Adrenal gland (tissue), 12 donors: Measurements from ENCODE around the gene FYB1. TPM values are rescaled to one million over a fixed set of nuclear protein-coding genes. Genes with fewer than 3 reads are reported as not detected.

Experiments
- DNase-seq, 7 donors: peaks; one replicate each; pipeline ENCODE4 v3.0.0-alpha.2; 2019 to 2020
- H3K27ac ChIP-seq, 5 donors: fragments of 200-600 bp; sonication (generic) in 4 of 5; 1 replicate in 3 of 5; 2 replicates in 2 of 5; pipeline versions ENCODE4 v1.5.1 to v1.8.0; 2016 to 2020; ENCODE audit warnings: mild to moderate bottlenecking in 1 of 5
- H3K27me3 ChIP-seq: fragments of 200-600 bp; 2 replicates; pipeline ENCODE4 v1.8.0; 2021
- H3K36me3 ChIP-seq, 2 donors: fragments of 200-600 bp; replicated peaks in 1 of 2; 1 replicate in 1 of 2; 2 replicates in 1 of 2; pipeline versions ENCODE4 v1.5.1 to v1.8.0; 2018 to 2022
- H3K4me1 ChIP-seq, 2 donors: fragments of 200-600 bp; replicated peaks in 1 of 2; 1 replicate in 1 of 2; 2 replicates in 1 of 2; pipeline versions ENCODE4 v1.5.1 to v1.8.0; 2018 to 2021
- H3K4me3 ChIP-seq, 4 donors: fragments of 200-600 bp; sonication (generic) in 3 of 4; one replicate each; pipeline ENCODE4 v1.5.1; 2016 to 2018
- H3K9me3 ChIP-seq, 3 donors: fragments of 200-600 bp; sonication (generic) in 1 of 3; replicated peaks in 1 of 3; 1 replicate in 2 of 3; 2 replicates in 1 of 3; pipeline versions ENCODE4 v1.5.1 to v1.8.0; 2016 to 2021
- CTCF ChIP-seq, 6 experiments: fragments of 450-650 bp in 4 of 6; fragments of 200-600 bp in 2 of 6; sonication (generic) in 1 of 6; IDR thresholded peaks; 1 replicate in 5 of 6; 2 replicates in 1 of 6; pipeline versions ENCODE4 v1.5.1 to v1.8.0; 2016 to 2021; ENCODE audit warnings: antibody characterized with exemption in 6 of 6, mild to moderate bottlenecking in 2 of 6, moderate library complexity in 1 of 6
- POLR2A ChIP-seq, 2 donors: fragments of 450-650 bp; IDR thresholded peaks; one replicate each; pipeline ENCODE4 v1.6.1; 2017; ENCODE audit warnings: antibody characterized with exemption in 2 of 2, mild to moderate bottlenecking in 2 of 2, moderate library complexity in 1 of 2
- WGBS, 4 donors: extraction: QIAGEN DNeasy Blood & Tissue Kit in 2 of 4; methylation state at CpG; one replicate each; pipeline versions ENCODE4 v1.1.5 to v1.1.7; 2013 to 2017; 5-methylcytosine and 5-hydroxymethylcytosine counted together
- intact Hi-C, 2 donors: fragments of 100-400 bp; cut with DNase I; formaldehyde crosslinking; loops; one replicate each; pipeline versions ENCODE4 v1.14.1 to v1.15.0; 2022 to 2023
- polyA plus RNA-seq, 3 donors: library from polyadenylated mRNA; stranded (reverse); fragments of 200-250 nt in 2 of 3; fragments of 350-450 nt in 1 of 3; fragmentation: Illumina TruSeq in 1 of 3; extraction: RNeasy Lipid Tissue Mini Kit (QIAGEN cat#74804) in 1 of 3; gene quantifications; one replicate each; pipeline ENCODE4 v1.2.3, GENCODE V29; 2013 to 2014
- total RNA-seq, 9 donors: library from RNA; depleted of rRNA in 4 of 9; stranded (reverse); fragments of >200 nt in 4 of 9; fragments of 120-200 nt in 1 of 9; fragmentation: NEBNext Ultra II Directional in 1 of 9; extraction: Animal tissue kit (Norgen Biotek cat#: 25700) in 1 of 9; gene quantifications; one replicate each; pipeline versions ENCODE4 v1.1.0 to v1.2.4, GENCODE V29; 2013 to 2023
- donor health status: healthy with polysubstance abuse.
- donor health status: Bipolar disorder and iron deficiency.
- donor health status: DM: yes; HTN: yes; CAD: no.
- donor health status: DM: no; HTN: no; CAD: no.
- donor health status: DM: no; HTN: no; CAD: no.
- donor health status: DM: yes; HTN: yes; CAD: no.

The FYB1 gene
- total and polyA plus RNA-seq, 12 donors = 1.6 to 29.8 (median 13.6) TPM

DNA sequence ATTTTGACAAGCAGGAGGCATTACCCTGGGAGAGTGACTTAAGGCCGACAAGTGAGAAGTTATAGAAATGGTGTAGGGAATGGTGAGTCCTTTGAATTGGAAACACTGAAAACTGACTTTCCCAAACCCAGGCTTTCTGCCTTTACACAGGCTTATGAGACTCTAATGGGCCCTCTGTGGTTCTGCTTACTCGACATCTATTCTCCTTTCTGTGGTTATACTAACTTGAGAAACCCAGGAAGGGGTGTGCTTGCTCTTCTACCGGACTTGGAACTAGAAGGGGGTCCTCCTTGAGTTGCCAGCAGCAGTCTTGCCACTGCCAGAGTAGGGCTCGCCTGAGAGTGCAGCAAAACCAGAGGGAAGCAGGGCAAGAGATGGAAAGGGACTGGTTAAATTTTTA lies 63.3 kb downstream of the FYB1 start:
- DNase-seq = no peak
- no peak for TF ChIP-seq CTCF (IDR thresholded peaks at IDR 0.05)
- TF ChIP-seq POLR2A (IDR thresholded peaks at IDR 0.05) = no peak
- Histone ChIP-seq H3K27me3 (no peaks in the 10 kb centered on the region), H3K4me3 (no peak overlapping the region), H3K36me3 (no peaks in the 10 kb centered on the region), H3K4me1 (no peaks in the 10 kb centered on the region), H3K27ac (no peak overlapping the region), H3K9me3 (no peaks in the 10 kb centered on the region)
- 65 to 83% (median 76%) methylated on average over 4 of the region's 4 CpGs for WGBS, 4 donors
- intact Hi-C loops = no loop called here

DNA sequence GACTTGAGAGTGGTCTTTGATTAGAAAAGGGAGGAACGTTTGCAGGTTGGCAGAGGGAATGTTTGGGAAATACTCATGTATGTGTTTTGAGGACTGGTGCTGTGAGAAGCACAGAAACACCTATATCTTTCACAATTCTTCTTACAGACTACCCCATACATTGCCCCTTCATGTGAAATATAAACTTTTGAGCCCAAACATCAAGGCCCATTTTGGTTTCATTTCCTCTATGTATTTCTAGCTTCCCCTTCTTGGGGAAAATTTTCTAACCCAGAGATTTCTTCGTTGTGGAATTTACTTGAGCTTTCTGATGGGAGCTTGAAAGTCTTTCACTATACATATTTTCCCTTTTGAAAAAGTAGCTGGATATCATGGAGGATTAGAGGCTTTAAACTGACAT lies 67.6 kb downstream of the FYB1 start:
- no peak for DNase-seq
- TF ChIP-seq CTCF (IDR thresholded peaks at IDR 0.05) (no peak), POLR2A (IDR thresholded peaks at IDR 0.05) (no peak)
- H3K36me3 ChIP-seq = no peaks in the 10 kb centered on the region
- H3K9me3 ChIP-seq = no peaks in the 10 kb centered on the region
- no peaks in the 10 kb centered on the region for H3K27me3 ChIP-seq
- intact Hi-C loops = no loop called here
- H3K4me3 ChIP-seq = no peak overlapping the region
- no peaks in the 10 kb centered on the region for H3K4me1 ChIP-seq
- 53 to 66% (median 62%) methylated on average over 2 of the region's 2 CpGs for WGBS, 4 donors
- H3K27ac ChIP-seq = no peak overlapping the region

DNA sequence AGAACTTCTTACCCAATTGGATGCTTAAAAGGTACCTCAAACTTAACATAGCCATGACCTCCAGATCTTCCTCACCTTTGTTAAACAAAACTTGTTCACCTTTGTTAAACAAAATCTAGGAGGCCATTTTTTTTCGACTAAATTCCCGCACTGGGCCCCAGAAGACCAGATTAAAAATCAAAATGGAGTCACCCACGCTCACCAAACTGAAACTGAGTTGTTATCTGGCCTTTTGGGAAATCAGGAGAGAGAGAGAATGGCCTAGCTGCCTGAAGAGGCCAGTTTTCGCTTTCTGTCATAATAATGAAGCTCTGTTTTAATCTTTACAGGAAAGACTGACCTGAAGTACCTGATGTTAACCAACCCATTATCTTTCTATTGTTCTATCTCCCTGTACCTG lies 69.4 kb downstream of the FYB1 start:
- no peak for TF ChIP-seq POLR2A (IDR thresholded peaks at IDR 0.05)
- no peak for TF ChIP-seq CTCF (IDR thresholded peaks at IDR 0.05)
- WGBS, 4 donors = 87 to 94% (median 90%) methylated on average over 4 of the region's 4 CpGs
- H3K36me3 ChIP-seq = no peaks in the 10 kb centered on the region
- H3K4me1 ChIP-seq = no peaks in the 10 kb centered on the region
- DNase-seq = no peak
- H3K9me3 ChIP-seq = no peaks in the 10 kb centered on the region
- H3K27ac ChIP-seq = no peak overlapping the region
- H3K4me3 ChIP-seq = no peak overlapping the region
- no peaks in the 10 kb centered on the region for H3K27me3 ChIP-seq
- intact Hi-C loops = no loop called here

DNA sequence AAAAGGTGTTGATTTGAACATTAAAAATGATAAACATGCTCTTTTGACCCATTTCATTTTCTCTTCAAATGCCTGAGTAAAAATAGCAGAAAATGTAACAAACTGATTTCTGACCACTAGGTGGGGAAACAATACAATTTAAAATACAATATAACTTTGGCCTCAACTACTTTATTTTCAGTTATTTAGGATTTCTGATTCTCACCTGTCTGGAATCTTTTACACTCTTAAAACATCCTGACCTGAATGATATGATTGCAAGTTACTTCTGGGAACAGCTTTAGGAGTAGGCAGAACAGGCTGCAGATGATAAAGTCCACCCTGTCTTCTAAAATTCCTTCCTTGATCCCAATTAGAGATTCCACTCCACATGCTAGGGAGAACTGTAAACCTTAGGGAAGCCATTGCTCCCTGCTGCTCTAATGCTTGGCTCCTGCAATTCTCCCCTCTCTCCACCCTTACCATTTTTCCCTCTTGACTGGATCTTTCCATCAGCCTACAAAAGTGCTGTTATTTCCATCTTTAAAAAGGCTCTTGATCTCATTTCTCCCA lies 70.3 kb downstream of the FYB1 start:
- no peak overlapping the region for H3K27ac ChIP-seq
- H3K36me3 ChIP-seq = no peaks in the 10 kb centered on the region
- H3K4me1 ChIP-seq = no peaks in the 10 kb centered on the region
- TF ChIP-seq CTCF (IDR thresholded peaks at IDR 0.05) (peak; percentile 29 to 53 (median 46)), POLR2A (IDR thresholded peaks at IDR 0.05) (no peak)
- no peaks in the 10 kb centered on the region for H3K9me3 ChIP-seq
- intact Hi-C loops = no loop called here
- no peak for DNase-seq
- no peaks in the 10 kb centered on the region for H3K27me3 ChIP-seq
- H3K4me3 ChIP-seq = no peak overlapping the region
